Right lobe of liver (tissue), 6 donors: ENCODE data around the gene BCL2L12. TPM values are rescaled to one million over a fixed set of nuclear protein-coding genes. Genes with fewer than 3 reads are reported as not detected.

Experiments used
- ATAC-seq, 4 donors: fragments of 200-7000 bp; cut with Tn5 transposase; one replicate each; pipeline ENCODE4 v1.9.1; 2020; ENCODE audit warnings: mild to moderate bottlenecking in 4 of 4, moderate library complexity in 4 of 4
- DNase-seq, 3 donors: peaks; one replicate each; pipeline ENCODE4 v3.0.0-alpha.2; 2020
- H3K27ac ChIP-seq, 3 donors: fragments of 200-600 bp; one replicate each; pipeline ENCODE4 v1.8.0; 2022
- H3K27me3 ChIP-seq, 2 donors: fragments of 200-600 bp; one replicate each; pipeline ENCODE4 v1.8.0; 2022
- H3K36me3 ChIP-seq, 4 donors: fragments of 200-600 bp; sonication (generic) in 1 of 4; one replicate each; pipeline versions ENCODE4 v1.5.1 to v1.8.0; 2017 to 2022; ENCODE audit warnings: control low read depth in 1 of 4
- H3K4me1 ChIP-seq, 4 donors: fragments of 200-600 bp; sonication (generic) in 1 of 4; one replicate each; pipeline versions ENCODE4 v1.5.1 to v1.8.0; 2017 to 2022; ENCODE audit warnings: control low read depth in 1 of 4
- H3K4me3 ChIP-seq, 3 donors: fragments of 200-600 bp; one replicate each; pipeline ENCODE4 v1.8.0; 2022
- H3K9me3 ChIP-seq, 4 donors: fragments of 200-600 bp; sonication (generic) in 1 of 4; one replicate each; pipeline versions ENCODE4 v1.5.1 to v1.8.0; 2017 to 2022; ENCODE audit warnings: control low read depth in 1 of 4
- POLR2A ChIP-seq: fragments of 450-650 bp; IDR thresholded peaks from one replicate; pipeline ENCODE4 v1.6.1; 2017; ENCODE audit warnings: antibody characterized with exemption, mild to moderate bottlenecking
- WGBS: methylation state at CpG from one replicate; pipeline ENCODE4 v1.1.6; 2018; ENCODE audit warnings: low coverage, low lambda C conversion rate; ENCODE audit not compliant: insufficient coverage; ENCODE audit errors: missing lambda C conversion rate; 5-methylcytosine and 5-hydroxymethylcytosine counted together
- intact Hi-C, 2 donors: fragments of 100-400 bp; cut with DNase I; formaldehyde crosslinking; loops; one replicate each; pipeline versions ENCODE4 v1.11.2 to v1.14.1; 2022
- total RNA-seq, 6 experiments: library from RNA; depleted of rRNA in 2 of 6; stranded (reverse); fragments of >200 nt in 2 of 6; fragmentation: NEBNext Ultra II Directional in 3 of 6; extraction: Animal tissue kit (Norgen Biotek cat#: 25700) in 3 of 6; gene quantifications; one replicate each; pipeline versions ENCODE4 v1.1.0 to v1.2.4, GENCODE V29; 2016 to 2023
- TF ChIP-seq, protein P1 (sequence below), 4 donors: fragments of 200-600 bp in 3 of 4; fragments of 450-650 bp in 1 of 4; IDR thresholded peaks; one replicate each; pipeline versions ENCODE4 v1.5.1 to v1.8.0; 2016 to 2022; ENCODE audit warnings: antibody characterized with exemption in 4 of 4, mild to moderate bottlenecking in 2 of 4
- donor health status: DM: no; HTN: yes; CAD: no.
- donor health status: DM: no; HTN: no; CAD: no.
- donor health status: DM: no; HTN: no; CAD: no.
- donor health status: DM: no; HTN: yes; CAD: no.
- donor health status: DM: no; HTN: yes; CAD: no.

The BCL2L12 gene
- total RNA-seq, 6 experiments from 2014 or later: 4.5 to 11.6 (median 10.5) TPM

DNA sequence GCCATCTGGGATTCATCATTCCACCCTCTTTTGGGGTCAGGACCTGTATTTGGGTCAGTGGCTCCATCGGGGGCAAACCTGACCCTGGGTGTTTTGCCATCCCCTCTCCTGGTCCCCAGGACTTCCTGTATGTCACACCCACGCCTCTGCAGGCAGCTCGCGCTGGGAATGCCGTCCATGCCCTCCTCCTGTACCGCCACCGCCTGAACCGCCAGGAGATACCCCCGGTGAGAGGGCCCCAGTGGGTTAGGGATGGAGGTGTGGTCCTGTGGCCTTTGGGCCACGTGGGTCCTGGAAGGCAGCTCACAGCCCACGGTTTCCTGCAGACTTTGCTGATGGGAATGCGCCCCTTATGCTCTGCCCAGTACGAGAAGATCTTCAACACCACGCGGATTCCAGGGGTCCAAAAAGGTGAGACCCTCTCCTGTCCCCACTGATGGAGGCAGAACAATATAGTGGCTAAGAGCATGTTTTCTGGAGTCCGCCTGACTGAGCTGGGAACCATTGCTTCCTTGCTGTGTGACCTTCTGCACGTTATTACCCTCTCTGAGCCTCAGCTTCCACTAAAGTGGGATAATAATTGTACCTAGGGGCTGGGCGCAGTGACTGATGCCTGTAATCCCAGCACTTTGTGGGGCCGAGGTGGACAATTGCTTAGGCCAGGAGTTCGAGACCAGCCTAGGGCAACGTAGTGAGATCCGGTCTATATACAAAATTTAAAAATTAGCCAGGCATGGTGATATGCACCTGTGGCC lies 39.3 kb downstream of the BCL2L12 start:
- H3K36me3 ChIP-seq: no peaks in the 10 kb centered on the region
- ATAC-seq (no peak), DNase-seq (no peak)
- no peak overlapping the region for H3K27ac ChIP-seq
- no peaks in the 10 kb centered on the region for H3K4me1 ChIP-seq
- TF ChIP-seq POLR2A: no peak
- TF ChIP-seq, protein P1, sequence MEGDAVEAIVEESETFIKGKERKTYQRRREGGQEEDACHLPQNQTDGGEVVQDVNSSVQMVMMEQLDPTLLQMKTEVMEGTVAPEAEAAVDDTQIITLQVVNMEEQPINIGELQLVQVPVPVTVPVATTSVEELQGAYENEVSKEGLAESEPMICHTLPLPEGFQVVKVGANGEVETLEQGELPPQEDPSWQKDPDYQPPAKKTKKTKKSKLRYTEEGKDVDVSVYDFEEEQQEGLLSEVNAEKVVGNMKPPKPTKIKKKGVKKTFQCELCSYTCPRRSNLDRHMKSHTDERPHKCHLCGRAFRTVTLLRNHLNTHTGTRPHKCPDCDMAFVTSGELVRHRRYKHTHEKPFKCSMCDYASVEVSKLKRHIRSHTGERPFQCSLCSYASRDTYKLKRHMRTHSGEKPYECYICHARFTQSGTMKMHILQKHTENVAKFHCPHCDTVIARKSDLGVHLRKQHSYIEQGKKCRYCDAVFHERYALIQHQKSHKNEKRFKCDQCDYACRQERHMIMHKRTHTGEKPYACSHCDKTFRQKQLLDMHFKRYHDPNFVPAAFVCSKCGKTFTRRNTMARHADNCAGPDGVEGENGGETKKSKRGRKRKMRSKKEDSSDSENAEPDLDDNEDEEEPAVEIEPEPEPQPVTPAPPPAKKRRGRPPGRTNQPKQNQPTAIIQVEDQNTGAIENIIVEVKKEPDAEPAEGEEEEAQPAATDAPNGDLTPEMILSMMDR (IDR thresholded peaks at IDR 0.05): no peak
- WGBS: 85% methylated on average over 9 of the region's 22 CpGs
- no peak overlapping the region for H3K4me3 ChIP-seq
- H3K9me3 ChIP-seq: no peaks in the 10 kb centered on the region
- no peaks in the 10 kb centered on the region for H3K27me3 ChIP-seq
- intact Hi-C loops: no loop called here

DNA sequence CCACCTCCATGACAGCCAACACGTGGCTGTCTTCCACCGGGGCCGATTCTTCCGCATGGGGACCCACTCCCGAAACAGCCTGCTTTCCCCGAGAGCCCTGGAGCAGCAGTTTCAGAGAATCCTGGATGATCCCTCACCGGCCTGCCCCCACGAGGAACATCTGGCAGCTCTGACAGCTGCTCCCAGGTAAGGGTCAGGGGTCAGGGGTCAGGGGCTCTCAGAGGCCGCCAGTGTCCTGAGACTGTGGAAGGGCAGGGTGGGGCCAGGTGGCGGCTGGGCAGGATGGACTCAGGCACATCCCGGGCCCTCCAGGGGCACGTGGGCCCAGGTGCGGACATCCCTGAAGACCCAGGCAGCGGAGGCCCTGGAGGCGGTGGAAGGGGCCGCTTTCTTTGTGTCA lies 40.2 kb downstream of the BCL2L12 start:
- ATAC-seq (peak in 1 of 4 donors; percentile 12), DNase-seq (no peak)
- intact Hi-C loops: no loop called here
- Histone ChIP-seq H3K36me3 (no peaks in the 10 kb centered on the region), H3K4me3 (no peak overlapping the region), H3K27ac (no peak overlapping the region), H3K27me3 (no peaks in the 10 kb centered on the region), H3K4me1 (no peaks in the 10 kb centered on the region), H3K9me3 (no peaks in the 10 kb centered on the region)
- TF ChIP-seq, protein P1 (IDR thresholded peaks at IDR 0.05): no peak
- TF ChIP-seq POLR2A: no peak
- 94% methylated on average over 6 of the region's 16 CpGs for WGBS

DNA sequence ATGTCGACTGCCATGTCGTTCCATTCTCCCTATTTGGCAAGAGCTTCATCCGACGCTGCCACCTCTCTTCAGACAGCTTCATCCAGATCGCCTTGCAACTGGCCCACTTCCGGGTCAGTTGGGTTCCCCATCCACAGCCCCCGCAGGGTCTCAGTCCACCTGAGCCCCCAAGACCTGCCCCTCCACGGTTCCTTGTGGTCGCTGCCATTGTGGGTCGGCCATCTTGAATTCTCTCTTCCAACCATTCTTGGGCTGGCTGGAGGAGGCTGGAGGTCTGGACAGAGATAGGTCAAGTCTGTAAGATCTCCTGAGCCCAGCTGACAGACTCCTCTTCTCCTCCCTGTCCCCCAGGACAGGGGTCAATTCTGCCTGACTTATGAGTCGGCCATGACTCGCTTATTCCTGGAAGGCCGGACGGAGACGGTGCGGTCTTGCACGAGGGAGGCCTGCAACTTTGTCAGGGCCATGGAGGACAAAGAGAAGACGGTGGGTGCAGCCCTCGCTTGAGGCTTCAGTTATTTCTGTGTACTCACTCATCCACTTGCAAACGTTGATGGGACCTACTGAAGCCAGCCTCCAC lies 44.7 kb downstream of the BCL2L12 start:
- no peak overlapping the region for H3K4me3 ChIP-seq
- TF ChIP-seq, protein P1 (IDR thresholded peaks at IDR 0.05): no peak
- no peak for TF ChIP-seq POLR2A
- no peak for DNase-seq
- no peaks in the 10 kb centered on the region for H3K9me3 ChIP-seq
- no peaks in the 10 kb centered on the region for H3K36me3 ChIP-seq
- no peak for ATAC-seq
- no peak overlapping the region for H3K27ac ChIP-seq
- no peaks in the 10 kb centered on the region for H3K4me1 ChIP-seq
- intact Hi-C loops: no loop called here
- 84% methylated on average over 10 of the region's 20 CpGs for WGBS
- no peaks in the 10 kb centered on the region for H3K27me3 ChIP-seq

DNA sequence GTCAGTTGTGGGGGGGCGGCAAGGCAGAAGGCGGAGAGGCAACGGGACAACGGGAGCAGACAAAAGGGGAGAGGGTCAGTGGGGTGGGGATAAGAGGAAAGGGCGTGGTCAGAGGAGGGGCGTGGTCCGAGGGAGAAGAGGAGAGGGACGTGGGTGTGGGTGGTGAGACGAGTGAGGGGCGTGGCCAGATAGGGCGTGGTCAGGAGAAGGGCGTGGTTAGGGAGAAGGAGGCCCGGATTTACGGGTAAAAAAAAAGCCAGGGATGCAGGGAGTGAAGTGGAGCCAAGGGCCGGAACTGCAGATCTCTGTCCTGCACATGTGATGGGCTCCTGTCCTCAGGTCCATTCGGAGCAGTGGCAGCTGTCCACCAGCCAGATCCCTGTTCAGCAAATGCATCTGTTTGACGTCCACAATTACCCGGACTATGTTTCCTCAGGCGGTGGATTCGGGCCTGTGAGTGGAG lies 46.7 kb downstream of the BCL2L12 start:
- 50% methylated on average over 13 of the region's 20 CpGs for WGBS
- Histone ChIP-seq H3K4me1 (peaks cover 0 to under 1% (median 0%) of the 10 kb centered on the region in 4 donors), H3K27ac (no peak overlapping the region), H3K36me3 (no peaks in the 10 kb centered on the region), H3K9me3 (no peaks in the 10 kb centered on the region), H3K27me3 (no peaks in the 10 kb centered on the region), H3K4me3 (no peak overlapping the region)
- intact Hi-C loops: no loop called here
- TF ChIP-seq, protein P1 (IDR thresholded peaks at IDR 0.05): no peak
- TF ChIP-seq POLR2A: no peak
- ATAC-seq (no peak), DNase-seq (no peak)
